Measurements from ENCODE around the gene RNF146. TPM values are rescaled to one million over a fixed set of nuclear protein-coding genes. Genes with fewer than 3 reads are reported as not detected.
"Not testable (repeated sequence)": the region's sequence is repeated elsewhere in the genome, so short reads cannot be mapped to it uniquely, and the experiment has no call there.

RNF146 gene
- total RNA-seq, 1 experiment from 2014 or later, result 42.4 TPM

GRCh38 chr6:127225497-127225896, 41.2 kb upstream of the RNF146 start:
- H3K4me3 Mint-ChIP-seq (ENCODE audit: unreplicated experiment), result no peak overlapping the region
- no peaks in the 10 kb centered on the region for H3K4me1 Mint-ChIP-seq (ENCODE audit: insufficient read depth, unreplicated experiment)

DNA sequence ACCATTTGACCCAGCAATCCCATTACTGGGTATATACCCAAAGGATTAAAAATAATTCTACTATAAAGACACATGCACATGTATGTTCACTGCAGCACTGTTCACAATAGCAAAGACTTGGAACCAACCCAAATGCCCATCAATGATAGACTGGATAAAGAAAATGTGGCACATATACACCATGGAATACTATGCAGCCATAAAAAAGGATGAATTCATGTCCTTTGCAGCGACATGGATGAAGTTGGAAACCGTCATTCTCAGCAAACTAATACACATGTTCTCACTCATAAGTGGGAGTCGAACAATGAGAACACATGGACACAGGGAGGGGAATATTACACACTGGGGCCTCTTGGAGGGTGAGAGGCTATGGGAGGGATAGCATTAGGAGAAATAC, 32.8 kb upstream of the RNF146 start:
- BruUV-seq (replicated peaks); H3K36me3 Mint-ChIP-seq (ENCODE audit: insufficient read depth, unreplicated experiment); H3K9me3 Mint-ChIP-seq (ENCODE audit: unreplicated experiment); H3K4me3 Mint-ChIP-seq (ENCODE audit: unreplicated experiment); DNase-seq (ENCODE audit: unreplicated experiment); intact Hi-C loops (cut with micrococcal nuclease); H3K4me1 Mint-ChIP-seq (ENCODE audit: insufficient read depth, unreplicated experiment); H3K27ac Mint-ChIP-seq (ENCODE audit: low read depth, unreplicated experiment); POLR2A ChIA-PET: not testable (repeated sequence)
- H3K27me3 Mint-ChIP-seq (ENCODE audit: insufficient read depth, unreplicated experiment), result peaks cover 33% of the 10 kb centered on the region
- CTCF ChIA-PET, result interaction anchor here (1.0 kb wide), 1 partner anchor 429 kb away, joined by 8 read pairs; no protein-coding TSS in a partner anchor

More at GRCh38 chr6:127225497-127225896, 41.2 kb upstream of the RNF146 start:
- POLR2A ChIA-PET, result no interaction called here
- intact Hi-C loops (cut with micrococcal nuclease), result no loop called here
- no TSS peak for BruUV-seq (replicated peaks)
- Mint-ChIP-seq H3K36me3 (ENCODE audit: insufficient read depth, unreplicated experiment) (no peaks in the 10 kb centered on the region), H3K27me3 (ENCODE audit: insufficient read depth, unreplicated experiment) (peaks cover 78% of the 10 kb centered on the region), H3K9me3 (ENCODE audit: unreplicated experiment) (no peaks in the 10 kb centered on the region), H3K27ac (ENCODE audit: low read depth, unreplicated experiment) (no peak overlapping the region)
- CTCF ChIA-PET, result no interaction called here
- TF ChIP-seq, protein P1, sequence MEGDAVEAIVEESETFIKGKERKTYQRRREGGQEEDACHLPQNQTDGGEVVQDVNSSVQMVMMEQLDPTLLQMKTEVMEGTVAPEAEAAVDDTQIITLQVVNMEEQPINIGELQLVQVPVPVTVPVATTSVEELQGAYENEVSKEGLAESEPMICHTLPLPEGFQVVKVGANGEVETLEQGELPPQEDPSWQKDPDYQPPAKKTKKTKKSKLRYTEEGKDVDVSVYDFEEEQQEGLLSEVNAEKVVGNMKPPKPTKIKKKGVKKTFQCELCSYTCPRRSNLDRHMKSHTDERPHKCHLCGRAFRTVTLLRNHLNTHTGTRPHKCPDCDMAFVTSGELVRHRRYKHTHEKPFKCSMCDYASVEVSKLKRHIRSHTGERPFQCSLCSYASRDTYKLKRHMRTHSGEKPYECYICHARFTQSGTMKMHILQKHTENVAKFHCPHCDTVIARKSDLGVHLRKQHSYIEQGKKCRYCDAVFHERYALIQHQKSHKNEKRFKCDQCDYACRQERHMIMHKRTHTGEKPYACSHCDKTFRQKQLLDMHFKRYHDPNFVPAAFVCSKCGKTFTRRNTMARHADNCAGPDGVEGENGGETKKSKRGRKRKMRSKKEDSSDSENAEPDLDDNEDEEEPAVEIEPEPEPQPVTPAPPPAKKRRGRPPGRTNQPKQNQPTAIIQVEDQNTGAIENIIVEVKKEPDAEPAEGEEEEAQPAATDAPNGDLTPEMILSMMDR (IDR thresholded peaks at IDR 0.05; ENCODE audit: unreplicated experiment), result no peak
- DNase-seq (ENCODE audit: unreplicated experiment), result no peak

DNA sequence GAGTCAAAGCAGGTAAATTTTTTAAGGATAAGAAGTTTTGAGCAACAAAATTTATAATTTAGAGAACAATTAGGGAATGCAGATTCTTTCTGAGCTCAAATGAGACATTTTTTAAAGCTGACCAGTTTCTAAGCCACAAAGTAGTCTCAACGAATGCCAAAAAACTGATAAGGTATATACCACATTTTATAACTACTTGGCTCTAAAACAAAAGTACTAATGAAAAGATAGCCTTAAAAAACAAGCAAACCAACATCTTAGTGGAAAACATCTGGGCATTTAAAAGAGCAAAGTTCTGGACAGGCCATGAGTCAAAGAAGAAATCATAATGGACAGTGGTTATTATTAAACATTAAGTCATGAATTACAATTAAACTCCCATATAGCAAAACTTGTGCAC, 23.2 kb upstream of the RNF146 start:
- CTCF ChIA-PET, result interaction anchor here (1.0 kb wide), 1 partner anchor 23 kb away, joined by 7 read pairs; the partner anchor contains the start of gene RNF146

GRCh38 chr6:127247114-127248096, 19.3 kb upstream of the RNF146 start:
- peaks cover 34% of the 10 kb centered on the region for H3K27me3 Mint-ChIP-seq (ENCODE audit: insufficient read depth, unreplicated experiment)
- no peaks in the 10 kb centered on the region for H3K36me3 Mint-ChIP-seq (ENCODE audit: insufficient read depth, unreplicated experiment)
- H3K27ac Mint-ChIP-seq (ENCODE audit: low read depth, unreplicated experiment), result no peak overlapping the region
- H3K4me1 Mint-ChIP-seq (ENCODE audit: insufficient read depth, unreplicated experiment), result no peaks in the 10 kb centered on the region
- DNase-seq (ENCODE audit: unreplicated experiment), result no peak
- no TSS peak for BruUV-seq (replicated peaks)
- ChIA-PET CTCF (interaction anchor here (0.6 to 1.0 kb wide), 3 partner anchors 12 to 346 kb away, joined by 3 to 4 read pairs (median 3); no protein-coding TSS in a partner anchor), POLR2A (interaction anchor here (2.0 kb wide), 1 partner anchor 19 kb away, joined by 7 read pairs; the partner anchor contains the start of gene RNF146)
- no peaks in the 10 kb centered on the region for H3K9me3 Mint-ChIP-seq (ENCODE audit: unreplicated experiment)
- intact Hi-C loops (cut with micrococcal nuclease), result no loop called here
- no peak overlapping the region for H3K4me3 Mint-ChIP-seq (ENCODE audit: unreplicated experiment)
- TF ChIP-seq, protein P1 (IDR thresholded peaks at IDR 0.05; ENCODE audit: unreplicated experiment), result no peak

More for the DNA sequence above, 23.2 kb upstream of the RNF146 start:
- Mint-ChIP-seq H3K4me3 (ENCODE audit: unreplicated experiment) (no peak overlapping the region), H3K36me3 (ENCODE audit: insufficient read depth, unreplicated experiment) (no peaks in the 10 kb centered on the region), H3K27me3 (ENCODE audit: insufficient read depth, unreplicated experiment) (peaks cover 46% of the 10 kb centered on the region), H3K27ac (ENCODE audit: low read depth, unreplicated experiment) (no peak overlapping the region), H3K4me1 (ENCODE audit: insufficient read depth, unreplicated experiment) (no peaks in the 10 kb centered on the region), H3K9me3 (ENCODE audit: unreplicated experiment) (no peaks in the 10 kb centered on the region)
- TF ChIP-seq, protein P1 (IDR thresholded peaks at IDR 0.05; ENCODE audit: unreplicated experiment), result no peak
- intact Hi-C loops (cut with micrococcal nuclease), result no loop called here
- no peak for DNase-seq (ENCODE audit: unreplicated experiment)
- POLR2A ChIA-PET, result interaction anchor here (1.0 kb wide), 1 partner anchor 1248 kb away, joined by 4 read pairs; no protein-coding TSS in a partner anchor
- no TSS peak for BruUV-seq (replicated peaks)

All from MCF 10A (cell line).